GM19463 (cell line): ENCODE results near the gene SRRM4.

Experiments used
- ATAC-seq: cut with Tn5 transposase; IDR thresholded peaks from one replicate; pipeline ENCODE4 v1.9.1; 2021; ENCODE audit warnings: mild to moderate bottlenecking, moderate library complexity; ENCODE audit not compliant: unreplicated experiment

The SRRM4 gene

DNA sequence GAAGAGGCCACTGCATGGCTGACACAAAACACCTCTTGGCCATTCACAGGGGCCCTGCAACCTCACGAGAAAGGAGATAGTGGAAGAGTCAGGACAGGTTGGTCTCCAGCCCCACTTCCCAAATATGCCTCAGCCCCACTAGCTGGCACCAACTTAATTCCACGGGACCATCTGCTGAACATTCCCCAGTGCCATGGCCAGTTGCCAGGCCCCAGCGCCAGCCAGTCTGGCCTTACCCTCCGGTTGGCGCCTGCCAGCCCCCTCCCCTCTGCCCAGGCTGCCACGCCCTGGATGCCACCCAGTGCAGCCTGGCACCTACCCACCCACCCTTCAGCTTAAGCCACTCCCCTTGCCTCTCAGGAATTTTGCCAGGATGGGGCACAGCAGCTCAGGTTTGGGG lies 176.2 kb downstream of the SRRM4 start:
- no peak for ATAC-seq

DNA sequence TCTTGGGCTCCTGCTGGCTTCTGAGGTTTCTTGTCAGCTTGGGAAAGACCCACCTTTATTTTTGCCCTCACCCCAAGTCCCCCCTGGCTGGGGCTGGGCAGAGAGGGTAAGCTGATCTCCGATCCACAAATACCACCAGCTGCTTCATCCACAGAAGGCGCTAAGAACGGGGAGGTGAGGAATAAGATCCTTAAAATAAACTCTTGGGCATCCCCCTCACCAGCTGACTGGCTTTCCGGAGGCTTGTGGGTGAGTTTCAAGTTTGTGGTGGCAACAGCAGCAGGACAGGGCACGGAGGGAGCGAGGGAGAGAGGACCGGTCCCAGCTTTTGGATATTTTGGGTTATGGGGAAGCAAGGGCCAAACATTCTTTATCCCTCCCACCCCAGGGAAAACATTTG lies 176.6 kb downstream of the SRRM4 start:
- no peak for ATAC-seq

DNA sequence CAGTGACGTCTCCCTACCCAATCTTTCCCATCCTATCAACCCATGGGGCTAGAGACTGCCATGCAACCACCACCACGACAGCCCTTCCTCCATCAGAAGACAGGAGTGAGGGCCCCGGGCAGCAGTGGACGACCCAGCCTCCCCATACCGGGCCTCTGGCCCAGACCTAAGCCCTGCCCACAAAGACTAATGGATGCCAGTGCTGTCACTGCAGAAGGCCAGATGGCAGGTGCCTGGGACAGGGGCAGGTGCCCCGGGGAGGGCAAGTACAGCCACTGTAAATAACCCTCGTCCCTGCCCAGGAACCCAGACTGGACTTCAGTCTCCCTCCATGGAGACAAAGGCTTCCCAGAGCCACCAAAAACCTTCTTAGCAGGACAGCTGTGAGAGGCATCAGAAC lies 177.1 kb downstream of the SRRM4 start:
- no peak for ATAC-seq

DNA sequence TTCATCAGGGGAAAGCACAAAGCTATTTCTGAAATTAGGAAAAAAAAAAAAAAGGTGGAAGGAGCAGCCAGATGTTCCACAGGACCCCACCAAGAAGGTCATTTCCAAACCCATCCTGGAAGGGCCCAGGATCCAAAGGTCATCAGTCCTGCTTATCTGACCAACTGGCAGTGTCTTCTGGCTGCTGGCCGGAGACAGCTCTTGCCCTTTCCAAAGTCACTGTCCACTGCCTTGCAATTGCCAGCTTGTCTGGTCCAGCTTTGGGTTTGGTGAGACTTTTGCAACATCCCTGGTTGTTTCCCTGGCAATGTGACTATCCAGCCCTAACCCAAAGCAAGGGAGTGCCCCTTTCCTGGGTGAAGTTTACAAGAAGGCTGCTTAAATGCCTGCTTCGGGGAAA lies 178.5 kb downstream of the SRRM4 start:
- no peak for ATAC-seq

DNA sequence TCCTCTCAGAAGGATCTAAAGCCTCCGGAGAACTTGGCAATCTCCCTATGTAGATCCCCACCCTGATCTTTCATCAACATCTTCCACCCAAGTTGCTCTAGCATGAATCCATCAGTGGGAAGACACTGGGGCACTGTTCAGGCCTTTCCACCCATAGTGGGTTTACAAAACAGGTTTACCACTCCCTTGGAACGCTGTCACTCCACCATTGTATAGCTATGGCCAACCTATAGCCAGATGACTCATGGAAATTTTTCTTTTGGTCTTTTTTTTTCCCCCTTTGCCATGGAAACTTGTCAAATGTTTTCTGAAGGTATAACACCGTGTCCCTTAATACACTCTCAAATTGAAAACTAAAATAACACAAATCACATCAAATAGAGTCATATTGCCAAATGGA lies 186.6 kb downstream of the SRRM4 start:
- ATAC-seq: no peak

DNA sequence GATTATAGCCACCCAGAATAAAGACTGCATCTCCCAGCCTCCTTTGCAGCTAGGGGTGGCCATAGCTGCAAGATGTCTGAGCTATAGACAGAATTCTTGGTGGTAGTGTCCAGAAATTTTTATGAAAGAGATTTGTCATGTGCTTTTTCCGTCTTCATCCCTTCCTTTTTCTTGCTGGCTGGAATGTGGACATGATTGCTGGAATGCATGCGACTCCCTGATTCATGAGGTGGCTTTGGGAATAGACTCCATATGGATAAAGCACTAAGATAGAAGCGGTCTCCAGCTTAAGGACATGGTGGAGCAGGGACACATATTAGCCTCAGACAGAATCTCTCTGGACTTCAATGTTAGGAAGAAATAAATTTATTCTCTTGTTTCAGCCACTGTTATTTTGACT lies 187.4 kb downstream of the SRRM4 start:
- no peak for ATAC-seq

DNA sequence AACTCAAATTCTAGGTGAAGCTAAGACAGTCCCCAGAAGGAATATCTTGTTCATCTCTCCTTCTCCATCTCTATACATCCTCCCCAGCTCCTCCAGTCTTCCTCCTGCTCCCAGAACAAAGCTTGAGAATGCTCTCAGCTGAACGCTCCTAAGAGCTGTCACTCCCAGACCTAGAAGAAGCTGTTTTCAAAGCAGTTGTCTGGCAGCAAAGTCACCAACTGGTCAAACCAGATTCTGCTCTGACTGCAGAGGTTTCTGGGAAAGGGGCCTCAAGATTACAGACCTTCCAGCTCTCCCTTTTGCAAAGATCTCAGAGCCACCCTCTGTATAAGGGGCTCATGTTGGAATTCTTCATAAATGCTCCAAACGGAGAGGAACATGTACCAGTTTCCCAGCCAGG lies 187.8 kb downstream of the SRRM4 start:
- ATAC-seq: no peak

DNA sequence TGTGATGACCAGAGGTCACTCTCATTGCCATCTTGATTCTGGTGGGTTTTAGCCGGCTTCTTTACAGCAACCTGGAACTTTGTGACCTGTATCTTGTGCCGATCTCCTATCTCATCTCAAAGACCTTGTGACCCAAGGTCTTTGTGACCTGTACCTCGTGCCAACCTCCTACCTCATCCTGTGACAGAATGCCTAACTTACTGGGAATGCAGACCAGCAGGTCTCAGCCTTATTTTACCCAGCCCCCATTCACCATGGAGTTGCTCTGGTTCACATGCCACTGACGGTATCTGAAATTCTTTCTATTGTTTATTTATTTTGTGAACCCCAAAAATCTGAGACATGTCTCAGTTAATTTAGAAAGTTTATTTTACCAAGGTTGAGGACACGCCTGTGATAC lies 189.9 kb downstream of the SRRM4 start:
- ATAC-seq: no peak

DNA sequence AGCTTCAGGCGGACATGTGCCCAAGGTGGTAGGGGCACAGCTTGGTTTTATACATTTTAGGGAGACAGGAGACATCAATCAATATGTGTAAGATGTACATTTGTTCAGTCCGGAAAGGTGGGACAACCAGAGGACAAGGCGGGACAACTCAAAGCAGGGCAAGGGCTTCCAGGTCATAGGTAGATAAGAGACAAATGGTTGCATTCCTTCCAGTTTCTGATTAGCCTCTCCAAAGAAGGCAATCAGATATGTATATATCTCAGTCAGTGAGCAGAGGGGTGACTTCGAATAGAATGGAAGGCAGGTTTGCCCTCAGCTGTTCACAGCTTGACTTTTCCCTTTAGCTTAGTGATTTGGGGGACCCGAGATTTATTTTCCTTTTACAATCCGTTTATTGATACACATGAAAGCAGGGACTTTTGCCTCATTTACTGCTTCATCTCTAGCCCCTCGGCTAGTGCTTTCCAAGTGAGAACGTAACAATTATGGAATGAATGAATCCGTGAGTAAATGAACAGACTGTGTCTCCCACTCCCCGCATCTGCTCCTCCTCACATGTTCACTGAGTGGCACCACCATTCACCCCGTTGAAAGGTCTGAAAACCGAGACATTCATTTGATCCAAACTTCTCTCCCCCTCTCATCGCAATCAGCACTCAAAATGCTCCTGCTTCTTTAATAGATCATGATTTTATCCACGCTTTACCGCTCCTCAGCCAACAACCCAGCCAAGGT lies 190.5 kb downstream of the SRRM4 start:
- ATAC-seq: no peak

DNA sequence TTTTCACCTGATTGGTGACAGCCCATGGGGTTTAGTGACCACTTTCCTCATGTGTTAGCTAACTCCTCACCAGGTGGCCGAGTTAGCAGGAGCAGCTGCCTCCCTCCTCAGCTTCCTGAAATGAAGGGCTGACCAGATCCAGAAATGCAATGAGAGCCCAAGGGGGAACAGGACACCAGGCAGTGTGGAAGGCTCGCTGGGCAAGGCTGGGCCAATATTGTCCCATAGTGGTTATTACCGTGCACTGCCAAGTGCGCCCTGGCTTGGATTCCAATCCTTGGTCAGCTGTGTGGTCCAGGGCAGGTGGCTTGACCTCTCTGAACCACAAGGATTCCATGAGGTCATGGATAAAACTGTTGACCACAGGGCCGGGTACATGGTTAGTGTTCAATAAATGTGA lies 193.7 kb downstream of the SRRM4 start:
- ATAC-seq: no peak

DNA sequence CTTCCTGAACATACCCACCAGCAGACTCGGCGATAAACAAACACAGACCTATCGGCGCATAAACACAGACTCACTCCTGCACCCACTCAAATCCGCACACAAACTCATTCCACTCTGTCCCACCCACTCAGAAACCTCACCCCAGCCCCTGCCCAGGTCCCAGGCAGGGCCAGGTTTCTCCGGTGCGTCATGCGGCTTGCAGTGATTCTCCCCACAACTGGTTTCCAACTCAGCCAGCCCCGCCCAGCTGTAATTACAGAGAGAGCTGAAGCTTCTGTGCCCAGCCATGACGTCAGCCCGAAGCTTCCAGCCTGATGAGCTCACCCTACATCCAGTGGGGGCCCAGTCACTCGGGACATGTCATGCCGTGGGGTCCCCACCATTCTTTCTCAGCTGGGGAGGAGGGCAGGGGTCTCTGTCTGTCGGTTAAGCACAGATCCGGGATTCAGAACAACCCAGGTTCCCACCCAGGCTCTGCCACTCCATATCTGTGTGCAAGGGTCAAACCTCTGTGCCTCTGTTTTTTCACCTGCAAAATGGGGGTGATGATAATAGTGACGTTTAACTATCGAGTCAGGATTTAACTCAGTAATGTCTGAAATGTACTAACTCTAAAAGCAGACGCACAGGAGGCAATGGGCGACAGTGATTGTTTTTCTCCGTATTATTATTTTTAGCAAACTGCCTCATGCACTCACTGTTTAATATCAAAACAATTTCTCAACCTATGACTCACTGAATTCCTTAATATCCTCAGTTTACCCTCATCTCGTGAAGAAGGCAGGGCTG lies 195.1 kb downstream of the SRRM4 start:
- ATAC-seq: no peak

DNA sequence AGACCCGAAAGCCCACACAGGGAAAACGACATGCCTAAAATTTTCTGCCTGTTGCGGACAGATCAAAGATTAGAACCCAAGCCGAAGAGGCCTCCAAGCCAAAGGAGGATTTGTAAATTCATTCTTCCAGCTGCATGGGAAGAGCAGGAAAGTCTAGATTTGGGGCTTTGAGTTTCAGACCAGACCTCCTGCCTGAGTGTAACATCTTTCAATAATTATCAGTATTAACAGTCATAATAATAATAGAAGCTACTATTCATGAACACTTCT lies 195.7 kb downstream of the SRRM4 start:
- no peak for ATAC-seq

DNA sequence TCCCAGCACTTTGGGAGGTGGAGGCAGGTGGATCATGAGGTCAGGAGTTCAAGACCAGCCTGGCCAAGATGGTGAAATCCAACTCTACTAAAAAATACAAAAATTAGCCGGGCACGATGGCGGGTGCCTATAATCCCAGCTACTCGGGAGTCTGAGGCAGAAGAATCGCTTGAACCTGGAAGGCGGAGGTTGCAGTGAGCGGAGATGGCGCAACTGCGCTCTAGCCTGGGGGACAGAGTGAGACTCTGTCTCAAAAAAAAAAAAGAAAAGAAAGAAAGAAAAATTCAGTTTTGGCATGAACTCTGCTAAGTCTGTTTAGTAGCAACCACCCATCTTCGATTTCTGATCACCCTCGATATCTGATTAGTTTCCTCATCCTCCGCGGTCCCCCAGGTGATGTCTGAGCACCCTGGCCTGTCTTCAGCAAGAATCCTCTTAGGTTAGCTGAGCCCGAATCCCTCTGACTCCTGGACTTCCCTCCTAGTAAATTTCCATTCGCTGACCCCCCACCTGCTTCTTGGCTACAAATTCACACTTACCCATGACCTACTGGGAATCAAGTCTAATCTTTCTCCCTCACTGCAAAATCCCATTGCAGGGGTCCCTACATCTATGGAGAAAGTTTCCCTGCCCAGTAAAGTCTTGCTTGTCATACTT lies 196.5 kb downstream of the SRRM4 start:
- no peak for ATAC-seq

DNA sequence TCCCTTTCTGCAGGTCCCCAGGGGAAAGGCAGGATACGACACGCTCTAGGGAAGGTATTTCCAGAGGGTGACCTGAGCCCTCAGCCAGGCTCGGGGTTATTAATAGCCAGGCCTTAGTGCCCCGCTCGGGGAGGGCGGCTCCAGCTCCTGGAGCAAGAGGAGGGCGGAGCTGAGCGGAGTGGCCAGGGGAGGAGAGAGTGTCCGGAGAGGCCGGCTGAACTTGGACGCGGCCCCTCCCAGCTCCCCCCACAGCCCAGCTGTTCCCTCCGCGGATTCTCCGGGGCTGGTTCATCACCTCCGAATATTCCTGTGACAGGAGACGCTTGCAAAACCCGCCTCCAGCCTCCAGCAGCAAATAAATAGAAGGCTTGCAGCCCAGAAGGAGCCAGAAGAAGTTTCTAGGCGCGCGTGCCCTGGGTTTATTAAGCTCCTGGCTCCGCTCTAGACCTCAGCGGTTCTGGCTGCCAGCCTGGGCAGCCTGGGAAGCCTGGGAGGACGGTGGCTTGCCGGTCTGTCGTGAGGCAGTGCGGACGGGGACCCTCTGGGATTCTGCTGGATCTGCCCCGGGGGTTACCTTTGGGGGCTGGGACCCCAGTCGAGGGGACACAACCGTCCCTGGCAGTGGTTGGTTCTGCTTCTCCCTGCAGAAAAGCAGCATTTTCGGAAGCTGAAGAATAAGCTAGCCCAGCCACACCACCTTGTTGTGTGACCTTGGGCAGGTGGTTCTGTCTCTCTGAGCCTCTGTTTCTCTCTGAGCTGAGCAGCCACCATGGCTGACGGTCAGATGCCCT lies 197.4 kb downstream of the SRRM4 start, which contains the start of gene HSPB8:
TSS of gene HSPB8 (plus strand) at position 388 of the 791 bp plus-strand sequence. CDS start at position 770, 382 bp downstream.
- no peak for ATAC-seq

DNA sequence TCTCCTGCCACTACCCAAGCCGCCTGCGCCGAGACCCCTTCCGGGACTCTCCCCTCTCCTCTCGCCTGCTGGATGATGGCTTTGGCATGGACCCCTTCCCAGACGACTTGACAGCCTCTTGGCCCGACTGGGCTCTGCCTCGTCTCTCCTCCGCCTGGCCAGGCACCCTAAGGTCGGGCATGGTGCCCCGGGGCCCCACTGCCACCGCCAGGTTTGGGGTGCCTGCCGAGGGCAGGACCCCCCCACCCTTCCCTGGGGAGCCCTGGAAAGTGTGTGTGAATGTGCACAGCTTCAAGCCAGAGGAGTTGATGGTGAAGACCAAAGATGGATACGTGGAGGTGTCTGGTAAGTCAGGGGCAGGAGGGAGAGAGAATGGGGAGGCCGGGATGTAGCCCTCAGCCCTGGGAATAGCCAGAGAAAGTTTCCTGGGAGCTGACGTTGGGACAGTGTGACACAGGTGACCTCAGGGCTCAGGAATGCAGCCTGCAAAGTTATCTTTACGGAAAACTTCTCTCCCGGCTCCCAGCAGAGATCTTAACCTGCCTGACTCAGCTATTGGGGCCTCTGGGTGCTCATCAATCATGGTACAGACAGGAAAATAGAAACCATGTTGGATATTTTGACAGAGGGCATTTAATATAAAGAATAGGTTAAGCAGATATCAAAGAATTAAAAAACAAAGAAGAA lies 198.1 kb downstream of the SRRM4 start:
- ATAC-seq: no peak

DNA sequence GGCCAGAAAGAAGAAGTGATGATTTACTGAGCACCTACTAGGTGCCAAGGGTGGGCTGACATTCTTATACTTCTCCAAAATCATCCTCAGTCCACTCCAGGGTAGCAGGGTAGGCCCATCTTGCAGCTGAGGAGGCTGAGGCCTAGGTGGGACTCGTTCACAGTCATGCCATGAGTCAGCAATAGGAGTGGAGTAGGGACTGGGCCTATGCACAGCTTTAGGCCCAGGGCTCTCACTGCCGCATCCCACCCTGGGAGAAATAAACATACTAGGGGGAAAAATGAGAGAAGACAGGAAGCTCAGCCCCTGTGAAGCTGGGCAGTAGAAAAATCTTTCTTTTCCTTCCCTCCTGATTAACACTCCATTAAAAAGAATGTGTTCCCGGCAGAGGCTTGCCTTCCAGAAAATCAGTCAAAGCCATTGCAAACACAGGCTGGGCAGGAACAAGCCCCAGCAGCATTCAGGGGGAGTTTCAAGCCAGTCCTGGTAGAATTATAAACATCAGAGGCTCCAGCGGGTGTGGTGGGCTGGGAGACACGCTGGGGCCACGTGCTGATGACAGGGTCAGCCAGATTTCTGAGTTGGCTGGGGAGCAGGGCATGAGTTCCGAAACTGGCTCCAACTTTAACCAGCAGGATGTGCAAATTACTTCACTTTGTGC lies 199.2 kb downstream of the SRRM4 start:
- no peak for ATAC-seq

DNA sequence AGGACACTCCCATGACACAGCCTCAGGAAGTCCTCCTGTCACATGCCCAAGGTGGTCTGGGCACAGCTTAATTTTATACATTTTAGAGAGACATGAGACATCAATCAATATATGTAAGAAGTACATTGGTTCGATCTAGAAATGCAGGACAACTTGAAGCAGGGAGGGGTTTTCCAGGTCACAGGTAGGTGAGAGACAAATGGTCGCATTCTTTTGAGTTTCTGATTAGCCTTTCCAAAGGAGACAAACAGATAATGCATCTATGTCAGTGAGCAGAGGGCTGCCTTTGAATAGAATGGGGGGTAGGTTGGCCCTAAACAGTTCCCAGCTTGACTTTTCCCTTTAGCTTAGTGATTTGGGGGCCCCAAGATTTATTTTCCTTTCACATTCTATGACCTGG lies 199.9 kb downstream of the SRRM4 start:
- no peak for ATAC-seq

DNA sequence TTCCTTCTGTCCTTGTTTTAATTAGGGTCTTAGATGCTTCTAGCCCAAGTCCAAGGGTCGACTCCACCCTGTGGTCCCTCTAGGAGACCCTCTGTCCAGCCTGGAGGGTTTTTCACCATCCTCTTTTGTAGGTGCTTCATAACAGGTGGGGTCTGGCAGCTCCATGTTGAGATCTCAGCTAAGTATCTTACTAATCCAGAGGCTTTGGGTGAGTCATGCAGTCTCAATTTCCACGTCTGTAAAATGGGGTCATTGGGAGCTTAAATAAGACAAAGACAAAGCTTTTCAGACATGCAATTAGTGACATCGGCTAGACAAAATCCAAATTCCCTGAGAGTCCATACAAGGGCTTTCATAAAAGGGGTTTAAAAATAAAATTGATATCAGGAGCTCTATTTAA lies 200.6 kb downstream of the SRRM4 start:
- no peak for ATAC-seq

DNA sequence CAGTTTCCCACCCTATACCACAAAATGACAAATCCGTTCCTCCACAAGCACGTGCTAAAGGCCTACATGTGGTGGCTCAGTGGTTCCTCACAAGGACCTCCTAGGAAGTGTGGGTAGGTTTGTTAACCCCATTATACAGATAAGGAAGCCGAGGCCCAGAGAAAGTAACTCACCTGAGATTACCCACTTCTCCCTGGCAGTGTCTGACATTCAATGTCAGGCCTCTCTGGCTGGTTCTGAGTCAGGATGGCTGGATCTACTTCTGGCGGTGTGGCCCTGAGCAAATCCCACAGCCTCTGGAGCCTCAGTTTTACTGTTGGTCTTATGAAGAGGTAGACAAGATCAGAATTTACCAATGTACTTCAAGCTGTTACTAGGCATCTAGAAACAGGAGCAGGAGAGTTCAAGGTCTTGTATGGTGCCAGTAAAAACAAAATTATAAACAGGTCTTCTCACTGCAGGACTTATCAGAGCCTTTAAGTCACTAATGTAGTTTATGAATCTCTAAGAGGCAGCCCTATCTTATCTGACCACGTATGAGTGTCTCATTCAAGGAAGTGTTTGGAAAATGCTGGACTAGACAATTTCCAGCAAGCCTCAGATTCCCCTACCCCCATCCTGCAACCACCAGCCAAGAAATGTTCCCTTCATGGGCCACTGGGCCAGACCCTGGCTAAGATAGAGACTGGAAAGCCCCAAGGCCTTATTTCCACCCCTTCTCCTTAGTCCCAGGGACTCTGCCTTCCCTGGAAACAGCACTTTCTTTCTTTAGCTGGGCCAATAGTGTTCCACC lies 201.6 kb downstream of the SRRM4 start:
- ATAC-seq: no peak
